HS-27A (cell line): Measurements from ENCODE around the gene OS9.
"Not testable (repeated sequence)": the region's sequence is repeated elsewhere in the genome, so short reads cannot be mapped to it uniquely, and the experiment has no call there.

Experiments
- DNase-seq: peaks from one replicate; pipeline ENCODE4 v3.0.0-alpha.2; 2012; ENCODE audit warnings: low read depth, missing footprints

Gene OS9

DNA sequence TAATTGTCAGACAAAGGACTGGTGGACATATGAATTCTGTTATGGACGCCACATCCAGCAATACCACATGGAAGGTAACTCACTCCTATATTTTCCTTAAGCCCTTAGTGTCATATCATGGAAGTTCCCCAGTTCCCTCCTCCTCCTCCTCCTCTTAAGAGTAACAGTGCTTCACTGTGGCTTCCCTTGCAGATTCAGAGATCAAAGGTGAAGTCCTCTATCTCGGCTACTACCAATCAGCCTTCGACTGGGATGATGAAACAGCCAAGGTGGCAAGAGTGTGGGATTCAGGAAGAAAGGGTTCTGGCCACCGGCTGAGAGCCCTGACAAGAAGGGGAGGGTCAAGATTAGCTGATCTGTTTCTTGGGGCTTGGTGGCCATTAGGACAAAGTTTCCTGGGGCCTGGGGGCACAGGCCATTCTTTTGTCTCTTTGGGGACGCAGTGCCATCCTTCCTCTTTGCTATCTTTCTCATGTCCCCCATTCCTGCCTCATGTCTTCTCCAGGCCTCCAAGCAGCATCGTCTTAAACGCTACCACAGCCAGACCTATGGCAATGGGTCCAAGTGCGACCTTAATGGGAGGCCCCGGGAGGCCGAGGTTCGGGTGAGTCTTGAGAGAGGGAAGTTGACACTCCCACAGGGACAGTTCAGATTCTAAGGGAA is 2.0 kb downstream of the OS9 start:
- no peak for DNase-seq

DNA sequence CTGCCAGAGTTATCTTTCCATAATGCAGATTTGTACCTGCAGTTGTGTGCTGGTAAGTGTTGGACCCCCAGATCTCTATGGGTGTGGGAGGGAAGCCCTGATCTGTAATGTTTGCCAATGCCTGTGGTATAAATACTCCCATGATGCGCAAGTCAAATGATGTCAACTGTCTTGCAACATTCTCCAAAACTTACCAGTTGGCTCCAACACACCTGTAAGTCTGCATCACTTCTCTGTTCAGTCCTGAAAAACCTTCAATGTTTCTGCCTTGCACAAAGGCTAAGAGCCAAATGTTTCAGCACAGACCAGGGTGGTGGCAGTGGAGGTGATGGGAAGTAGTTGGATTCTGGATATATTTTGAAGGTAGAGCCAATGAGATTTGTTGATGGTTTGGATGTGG is 3.1 kb downstream of the OS9 start:
- DNase-seq: no peak

GRCh38 chr12:57698414-57698813 is 4.5 kb downstream of the OS9 start:
- no peak for DNase-seq

DNA sequence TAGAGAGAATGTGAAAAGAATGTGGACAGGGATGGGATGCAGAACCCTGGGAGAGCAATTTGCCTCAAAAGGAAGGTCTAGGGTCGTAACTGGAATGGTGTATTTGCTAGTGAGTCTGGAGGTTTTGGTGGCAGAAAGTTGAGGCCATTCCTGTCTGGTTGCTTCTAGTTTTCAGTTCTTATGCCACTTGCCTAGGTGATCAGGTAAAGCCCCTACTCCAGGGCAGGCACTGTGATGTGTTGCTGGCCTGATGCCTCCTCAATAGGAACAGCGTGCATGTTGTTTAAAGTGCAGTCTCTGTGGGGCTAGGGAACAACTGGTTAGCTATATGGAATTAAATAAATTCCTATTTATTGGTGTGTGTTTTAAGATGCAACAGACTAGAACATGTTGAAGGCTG is 6.4 kb downstream of the OS9 start:
- no peak for DNase-seq

- DNase-seq: no peak
Measured at GRCh38 chr12:57707250-57707649, 13.3 kb downstream of the OS9 start.

DNA sequence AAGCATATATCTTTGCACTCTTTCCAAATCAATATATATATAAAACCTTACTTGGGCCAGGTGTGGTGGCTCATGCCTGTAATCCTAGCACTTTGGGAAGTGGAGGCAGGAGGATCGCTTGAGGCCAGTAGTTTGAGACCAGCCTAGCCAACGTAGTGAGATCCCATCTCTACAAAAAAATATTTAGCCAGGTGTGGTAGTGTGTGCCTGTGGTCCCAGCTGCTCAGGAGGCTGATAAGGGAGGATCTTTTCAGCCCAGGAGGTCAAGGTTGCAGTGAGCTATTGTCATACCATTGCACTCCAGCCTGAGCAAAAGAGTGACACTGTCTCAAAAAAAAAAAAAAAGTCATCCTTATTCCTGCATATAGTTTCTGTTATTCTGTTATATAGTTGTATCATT is 14.4 kb downstream of the OS9 start:
- DNase-seq: no peak

DNA sequence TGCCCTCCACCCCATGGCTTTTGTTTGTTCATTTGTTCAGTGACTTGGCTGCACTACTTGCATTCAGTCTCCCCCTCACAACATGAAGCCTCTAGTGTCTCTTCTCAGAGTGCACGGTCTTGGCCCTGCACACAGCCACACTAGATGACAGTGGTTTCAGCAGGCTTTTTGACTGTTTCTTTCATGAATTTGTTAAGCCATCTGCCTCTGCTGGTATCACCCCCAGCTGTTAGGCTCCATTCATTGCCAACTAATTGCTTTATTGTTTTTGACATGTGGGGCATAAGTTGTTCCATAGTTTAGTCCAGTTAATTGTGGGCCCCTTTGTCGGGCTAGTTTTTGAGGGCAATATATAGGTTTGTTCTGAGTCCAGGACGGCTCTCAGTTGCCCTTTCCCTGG is 18.8 kb downstream of the OS9 start:
- no peak for DNase-seq

DNA sequence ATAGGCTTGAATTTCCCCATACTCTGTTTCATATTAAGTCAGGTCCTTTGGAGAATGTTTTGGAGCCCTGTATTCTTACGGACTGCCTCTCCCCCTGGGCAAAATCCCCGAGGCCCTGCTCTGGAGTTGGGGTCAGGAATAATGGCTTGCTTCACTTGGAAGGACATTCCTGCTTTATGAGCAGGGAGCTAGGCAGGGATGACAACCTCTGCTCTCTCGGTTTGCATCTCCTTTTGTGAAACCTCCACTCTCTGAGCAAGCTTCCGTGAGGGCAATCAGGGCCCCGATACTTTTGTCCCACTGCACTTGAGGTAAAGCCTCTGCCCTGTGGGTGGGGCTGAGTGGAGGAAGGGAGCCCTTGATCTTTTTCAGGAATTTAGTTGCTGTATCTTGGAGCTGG is 19.3 kb downstream of the OS9 start:
- no peak for DNase-seq

DNA sequence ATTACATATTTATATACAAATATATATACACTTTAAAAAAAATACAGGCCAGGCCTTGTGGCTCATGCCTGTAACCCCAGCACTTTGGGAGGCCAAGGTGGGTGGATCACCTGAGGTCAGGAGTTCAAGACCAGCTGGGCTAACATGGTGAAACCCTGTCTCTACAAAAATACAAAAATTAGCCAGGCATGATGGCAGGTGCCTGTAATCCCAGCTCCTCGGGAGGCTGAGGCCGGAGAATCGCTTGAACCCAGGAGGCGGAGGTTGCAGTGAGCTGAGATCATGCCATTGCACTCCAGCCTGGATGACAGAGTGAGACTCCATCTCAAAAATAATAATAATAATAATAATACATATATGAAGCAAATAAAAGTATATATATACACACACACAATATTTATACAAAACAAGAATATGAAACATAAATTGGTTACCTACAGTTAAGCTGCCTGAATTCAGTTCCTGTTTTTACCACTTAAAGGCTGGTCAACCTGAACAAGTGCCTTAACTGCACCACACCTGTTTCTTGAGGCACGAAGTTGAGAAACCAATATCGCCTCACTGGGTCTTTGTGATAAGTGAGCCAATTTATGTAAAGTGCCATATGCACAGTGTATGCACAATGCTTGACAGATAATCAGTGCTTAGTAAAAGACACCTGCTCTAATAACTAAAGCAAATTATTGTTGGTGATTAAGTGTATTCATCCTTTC is 21.3 kb downstream of the OS9 start:
- DNase-seq: not testable (repeated sequence)

DNA sequence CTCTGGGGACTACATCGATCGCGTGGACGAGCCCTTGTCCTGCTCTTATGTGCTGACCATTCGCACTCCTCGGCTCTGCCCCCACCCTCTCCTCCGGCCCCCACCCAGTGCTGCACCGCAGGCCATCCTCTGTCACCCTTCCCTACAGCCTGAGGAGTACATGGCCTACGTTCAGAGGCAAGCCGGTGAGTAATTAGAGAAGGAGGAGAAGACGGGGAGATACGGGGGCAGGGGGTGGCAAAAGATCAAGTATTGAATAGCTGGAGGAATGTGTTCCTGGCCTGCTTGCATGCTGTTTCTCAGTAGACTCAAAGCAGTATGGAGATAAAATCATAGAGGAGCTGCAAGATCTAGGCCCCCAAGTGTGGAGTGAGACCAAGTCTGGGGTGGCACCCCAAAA is 21.9 kb downstream of the OS9 start:
- DNase-seq: no peak

DNA sequence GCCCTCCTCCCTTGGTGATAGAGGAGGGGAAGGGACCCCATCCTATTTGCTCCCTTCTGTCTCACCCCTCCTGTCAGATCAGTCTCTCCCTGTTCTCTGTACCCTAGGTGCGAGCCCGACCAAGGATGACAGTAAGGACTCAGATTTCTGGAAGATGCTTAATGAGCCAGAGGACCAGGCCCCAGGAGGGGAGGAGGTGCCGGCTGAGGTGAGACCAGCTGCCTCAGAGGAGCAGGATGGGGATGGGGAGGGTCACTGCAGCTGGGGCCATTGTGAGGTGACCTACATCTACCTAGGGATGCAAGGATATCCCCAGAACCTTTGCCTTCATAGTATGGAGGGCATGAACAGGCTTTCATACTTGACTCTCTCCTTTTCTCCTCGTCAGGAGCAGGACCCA is 22.4 kb downstream of the OS9 start:
- DNase-seq: no peak

DNA sequence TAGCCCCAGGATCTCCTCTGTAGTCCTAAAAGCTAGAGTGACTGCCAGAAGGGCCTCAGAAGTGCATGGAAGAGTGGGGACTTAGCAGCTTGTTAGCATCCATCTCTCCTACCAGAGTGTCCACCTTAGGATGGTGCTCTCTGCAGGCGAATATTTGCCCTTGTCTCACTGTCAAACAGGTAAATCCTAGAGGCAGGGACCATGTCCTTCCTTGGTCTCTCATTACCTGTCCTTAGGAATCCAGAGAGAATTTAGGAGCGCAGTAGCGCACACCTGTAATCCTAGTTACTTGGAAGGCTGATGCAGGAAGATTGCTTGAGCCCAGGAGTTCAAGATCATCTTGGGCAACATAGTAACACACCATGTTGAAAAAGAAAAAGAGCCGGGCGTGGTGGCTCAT is 23.2 kb downstream of the OS9 start:
- no peak for DNase-seq

GRCh38 chr12:57717846-57718640 is 24.1 kb downstream of the OS9 start:
- no peak for DNase-seq

GRCh38 chr12:57718641-57719528 is 25.0 kb downstream of the OS9 start:
- DNase-seq: no peak

DNA sequence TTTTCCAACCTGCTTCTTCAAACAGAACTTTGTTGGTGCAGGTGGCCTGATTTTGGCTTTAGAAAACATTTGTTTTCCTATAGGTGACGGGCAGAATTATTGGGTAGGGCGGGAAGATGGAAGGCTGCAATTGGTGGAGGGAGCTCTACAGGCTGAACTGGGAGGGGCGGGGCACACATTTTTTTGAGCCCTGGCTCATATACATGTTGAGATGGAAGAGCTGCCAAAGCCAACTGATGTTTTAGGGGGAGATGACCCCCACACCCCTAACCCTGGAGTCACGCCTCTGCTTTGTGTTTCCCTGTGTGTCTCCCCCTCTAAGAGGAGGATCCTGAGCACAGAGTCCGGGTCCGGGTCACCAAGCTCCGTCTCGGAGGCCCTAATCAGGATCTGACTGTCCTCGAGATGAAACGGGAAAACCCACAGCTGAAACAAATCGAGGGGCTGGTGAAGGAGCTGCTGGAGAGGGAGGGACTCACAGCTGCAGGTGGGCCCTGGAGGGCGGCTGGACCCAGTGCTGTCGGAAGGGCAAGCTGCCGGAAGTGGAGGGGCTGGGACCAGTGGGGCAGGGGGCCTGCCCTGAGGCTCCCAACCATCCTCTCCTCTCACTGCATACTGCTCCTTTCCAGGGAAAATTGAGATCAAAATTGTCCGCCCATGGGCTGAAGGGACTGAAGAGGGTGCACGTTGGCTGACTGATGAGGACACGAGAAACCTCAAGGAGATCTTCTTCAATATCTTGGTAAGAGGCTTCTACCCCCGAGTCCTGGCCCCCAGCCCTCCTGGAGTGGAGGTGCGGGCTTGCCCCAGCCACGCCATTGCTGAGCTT is 26.1 kb downstream of the OS9 start:
- DNase-seq: no peak

DNA sequence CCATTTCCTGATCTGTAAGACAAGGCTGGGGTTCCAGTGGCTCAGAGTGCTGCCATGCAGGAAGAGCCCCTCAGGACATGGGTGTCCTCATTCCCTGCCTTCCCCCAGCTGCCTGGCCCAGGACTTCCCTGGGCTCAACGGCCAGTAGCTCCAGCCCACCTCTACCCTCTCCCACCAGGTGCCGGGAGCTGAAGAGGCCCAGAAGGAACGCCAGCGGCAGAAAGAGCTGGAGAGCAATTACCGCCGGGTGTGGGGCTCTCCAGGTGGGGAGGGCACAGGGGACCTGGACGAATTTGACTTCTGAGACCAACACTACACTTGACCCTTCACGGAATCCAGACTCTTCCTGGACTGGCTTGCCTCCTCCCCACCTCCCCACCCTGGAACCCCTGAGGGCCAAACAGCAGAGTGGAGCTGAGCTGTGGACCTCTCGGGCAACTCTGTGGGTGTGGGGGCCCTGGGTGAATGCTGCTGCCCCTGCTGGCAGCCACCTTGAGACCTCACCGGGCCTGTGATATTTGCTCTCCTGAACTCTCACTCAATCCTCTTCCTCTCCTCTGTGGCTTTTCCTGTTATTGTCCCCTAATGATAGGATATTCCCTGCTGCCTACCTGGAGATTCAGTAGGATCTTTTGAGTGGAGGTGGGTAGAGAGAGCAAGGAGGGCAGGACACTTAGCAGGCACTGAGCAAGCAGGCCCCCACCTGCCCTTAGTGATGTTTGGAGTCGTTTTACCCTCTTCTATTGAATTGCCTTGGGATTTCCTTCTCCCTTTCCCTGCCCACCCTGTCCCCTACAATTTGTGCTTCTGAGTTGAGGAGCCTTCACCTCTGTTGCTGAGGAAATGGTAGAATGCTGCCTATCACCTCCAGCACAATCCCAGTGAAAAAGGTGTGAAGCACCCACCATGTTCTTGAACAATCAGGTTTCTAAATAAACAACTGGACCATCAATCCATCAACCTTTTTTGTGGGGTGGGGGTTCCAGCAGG is 27.0 kb downstream of the OS9 start:
- DNase-seq: no peak

DNA sequence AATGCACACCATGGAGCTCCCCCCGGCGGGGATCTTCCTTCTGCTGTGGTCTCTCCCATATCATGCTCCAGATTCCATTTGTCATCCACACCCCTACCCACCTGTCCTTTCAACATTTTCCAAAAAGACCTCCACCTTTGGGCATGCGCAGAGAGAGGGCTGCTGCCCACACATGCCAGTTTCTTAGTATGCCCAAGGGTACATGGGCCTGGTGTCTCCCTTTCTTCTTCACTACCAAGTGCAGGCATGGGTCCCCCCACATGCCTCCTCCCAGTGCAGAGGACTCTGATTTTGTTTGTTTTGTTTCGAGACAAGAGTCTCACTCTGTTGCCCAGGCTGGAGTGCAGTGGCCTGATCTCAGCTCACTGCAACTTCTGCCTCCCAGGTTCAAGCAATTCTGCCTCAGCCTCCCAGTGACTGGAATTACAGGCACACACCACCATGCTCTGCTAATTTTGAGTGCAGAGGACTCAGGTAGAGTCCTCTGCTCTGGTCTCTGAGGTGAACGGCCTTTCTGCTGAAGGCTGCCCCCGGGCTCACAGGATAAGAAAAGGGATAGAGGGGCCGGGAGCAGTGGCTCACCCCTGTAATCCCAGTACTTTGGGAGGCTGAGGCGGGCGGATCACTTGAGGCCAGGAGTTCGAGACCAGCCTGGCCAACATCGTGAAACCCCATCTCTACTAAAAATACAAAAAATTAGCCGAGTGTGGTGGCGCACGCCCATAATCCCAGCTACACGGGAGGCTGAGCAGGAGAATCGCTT is 28.1 kb downstream of the OS9 start:
- not testable (repeated sequence) for DNase-seq

DNA sequence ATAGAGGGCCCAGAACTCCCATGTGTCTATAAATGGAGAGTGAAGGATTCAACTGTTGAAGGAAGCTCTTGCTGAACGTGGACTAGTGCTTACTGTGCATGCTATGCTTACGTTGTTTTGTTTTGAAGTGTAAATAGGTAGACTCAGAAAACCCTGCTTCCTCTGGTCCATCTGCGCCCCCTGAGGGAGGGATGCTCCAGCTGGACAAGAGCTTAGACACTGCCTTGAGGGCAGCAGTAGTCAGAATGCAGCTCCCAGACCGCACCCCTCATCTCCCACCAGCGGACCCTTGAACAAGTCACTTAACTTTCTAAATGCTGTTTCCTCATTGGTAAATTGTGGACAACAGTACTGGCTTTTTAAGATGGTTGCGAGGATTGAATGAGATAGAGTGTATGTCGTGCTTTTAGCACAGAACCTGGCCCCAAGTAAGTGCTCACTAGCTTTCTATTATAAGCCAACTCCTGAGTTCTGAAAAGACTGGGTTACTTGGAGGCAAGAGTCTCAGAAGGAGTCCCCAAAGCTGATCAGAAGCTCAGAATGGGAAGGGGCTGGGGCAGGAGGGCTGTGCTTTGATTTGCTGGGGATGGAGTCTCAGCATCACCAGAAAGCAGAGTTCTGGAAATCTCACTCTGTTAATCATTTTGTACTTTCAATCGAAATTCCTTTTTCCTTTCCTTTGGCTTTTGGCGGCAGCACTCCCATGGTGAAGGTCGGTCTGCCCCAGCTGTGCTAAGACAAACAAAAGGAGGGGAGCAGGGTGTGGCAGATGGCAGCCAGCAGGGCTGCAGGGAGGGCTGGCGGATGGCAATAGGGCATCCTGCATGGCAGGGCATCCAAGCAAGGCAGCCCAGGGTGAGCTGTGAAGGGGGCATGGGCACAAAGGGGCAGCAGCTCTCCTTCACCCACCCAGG is 29.0 kb downstream of the OS9 start:
- DNase-seq: no peak
